ENCODE results near the gene TMEM170A. TPM values are rescaled to one million over a fixed set of nuclear protein-coding genes. Genes with fewer than 3 reads are reported as not detected.
A peak's percentile ranks its signal among the peaks of the same experiment; 100 is the strongest.

The TMEM170A gene, protein sequence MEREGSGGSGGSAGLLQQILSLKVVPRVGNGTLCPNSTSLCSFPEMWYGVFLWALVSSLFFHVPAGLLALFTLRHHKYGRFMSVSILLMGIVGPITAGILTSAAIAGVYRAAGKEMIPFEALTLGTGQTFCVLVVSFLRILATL
- total RNA-seq (2021) = 43.4 and 46.8 TPM in 2 replicates
- long read RNA-seq, full-length matches to known transcripts = 57 of 82 reads
- long read RNA-seq, partial matches to known transcripts = 9 of 82 reads
- long read RNA-seq, other reads (novel, unspliced or antisense) = 16 of 82 reads

DNA sequence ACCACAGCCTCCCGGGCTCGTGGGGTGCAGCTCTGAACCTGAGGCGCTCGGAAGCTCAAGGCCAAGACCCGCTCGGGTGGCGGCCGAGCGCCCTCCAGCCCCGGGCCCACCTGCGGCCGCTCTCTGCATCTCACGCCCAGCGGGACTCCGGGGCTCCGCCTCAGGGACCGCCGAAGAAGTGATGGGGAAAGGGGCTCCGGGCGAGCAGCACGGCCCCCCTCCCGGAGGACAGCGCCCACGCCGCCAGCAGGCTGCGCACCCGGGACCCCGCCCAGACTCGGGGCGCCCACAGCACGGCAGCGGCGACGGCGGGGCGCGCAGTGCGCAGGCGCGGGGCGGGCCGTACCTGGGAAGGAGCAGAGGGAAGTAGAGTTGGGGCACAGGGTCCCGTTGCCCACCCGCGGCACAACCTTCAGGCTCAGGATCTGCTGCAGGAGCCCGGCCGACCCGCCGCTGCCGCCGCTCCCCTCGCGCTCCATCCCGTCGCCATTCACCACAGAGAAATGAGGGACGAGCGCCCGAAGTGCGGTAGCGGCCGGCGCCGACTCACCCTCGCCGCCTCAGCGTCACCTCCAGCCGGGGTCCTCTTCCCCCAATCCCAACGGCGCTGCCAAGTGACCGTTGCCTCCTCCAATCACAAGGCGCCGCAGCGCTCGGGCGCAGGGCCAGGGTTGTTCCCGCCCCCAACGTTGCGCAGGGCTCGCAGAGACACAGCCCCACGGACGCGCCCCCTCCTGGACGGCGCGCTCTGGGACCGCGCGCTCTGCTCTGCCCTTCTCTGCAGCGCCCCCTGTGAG, at the start of gene TMEM170A:
TSS of gene TMEM170A (minus strand) at position 568 of the 797 bp plus-strand sequence. CDS start at position 479, 89 bp downstream.
- Histone ChIP-seq H3T11ph (ENCODE audit: low read length) (no peak within 1 kb of the TSS), H2BK5ac (ENCODE audit: insufficient read length, low read length) (no peak within 1 kb of the TSS), H3K4ac (ENCODE audit: low read depth, low read length) (no peak within 1 kb of the TSS), H3K79me2 (ENCODE audit: insufficient read depth, low read length) (peaks cover 22% of the 10 kb centered on the region; the same call in 1 of the 2 replicates), H3K4me2 (ENCODE audit: insufficient read depth, insufficient read length, low read length) (peak within 1 kb of the TSS; percentile 95), H2BK20ac (ENCODE audit: low read depth, low read length, poor library complexity, severe bottlenecking) (no peak within 1 kb of the TSS), H4K91ac (ENCODE audit: insufficient read length, low read depth, low read length) (no peak within 1 kb of the TSS), H3K27ac (ENCODE audit: insufficient read length, low read depth, low read length) (no peak within 1 kb of the TSS), H3K23ac (ENCODE audit: insufficient read length, low read depth, low read length) (no peak within 1 kb of the TSS), H2AFZ (ENCODE audit: low read length) (no peak within 1 kb of the TSS), H2AK5ac (ENCODE audit: insufficient read length, low read length) (no peak within 1 kb of the TSS), H3K18ac (ENCODE audit: insufficient read length, low read depth, low read length) (peak within 1 kb of the TSS; percentile 97), H4K5ac (ENCODE audit: insufficient read length, low read depth, low read length) (no peak within 1 kb of the TSS), H3K14ac (ENCODE audit: insufficient read depth, low read length) (peak within 1 kb of the TSS; percentile 95), H3K23me2 (ENCODE audit: insufficient read length, low read depth, low read length, poor library complexity, severe bottlenecking) (peaks cover 3% of the 10 kb centered on the region), H3K9me3 (ENCODE audit: control insufficient read depth, low read depth, low read length) (no peaks in the 10 kb centered on the region), H4K20me1 (ENCODE audit: control insufficient read depth, insufficient read depth, insufficient read length) (no peaks in the 10 kb centered on the region), H4K8ac (replicated peaks; ENCODE audit: insufficient read length, low read depth, low read length) (no peak within 1 kb of the TSS), H2BK12ac (ENCODE audit: insufficient read length, low read depth, low read length) (no peak within 1 kb of the TSS), H2BK120ac (ENCODE audit: low read depth, low read length, poor library complexity, severe bottlenecking) (no peak within 1 kb of the TSS), H3K9ac (ENCODE audit: extremely low read depth, insufficient read length, low read length) (peak within 1 kb of the TSS; percentile 84), H3K27me3 (ENCODE audit: insufficient read depth, low read length) (no peaks in the 10 kb centered on the region), H3K79me1 (ENCODE audit: insufficient read depth, low read depth, low read length, poor library complexity, severe bottlenecking) (no peaks in the 10 kb centered on the region), H3K56ac (ENCODE audit: insufficient read length, low read depth, low read length) (no peak within 1 kb of the TSS), H3K4me1 (ENCODE audit: insufficient read depth, low read length) (no peaks in the 10 kb centered on the region; the same call in 1 of the 2 replicates), H2BK15ac (ENCODE audit: low read depth, low read length) (no peak within 1 kb of the TSS)
- Mint-ChIP-seq H3K36me3 (ENCODE audit: insufficient read depth in 1 of 3, low read depth in 3 of 3) (peaks cover 4 to 17% (median 11%) of the 10 kb centered on the region in 3 experiments), H3K27ac (peak within 1 kb of the TSS; percentile 91 to 93 (median 92)), H3K4me3 (peak within 1 kb of the TSS; percentile 93 to 99), H3K9me3 (no peaks in the 10 kb centered on the region), H3K4me1 (peaks cover 25 to 38% of the 10 kb centered on the region in 2 experiments), H3K27me3 (ENCODE audit: low read depth) (peaks cover 2% of the 10 kb centered on the region)
- no CpG with 5 or more reads among the region's 89 CpGs for WGBS (ENCODE audit: extremely low coverage, insufficient read length, low lambda C conversion rate)
- DNase-seq = peak; percentile 99
- TF ChIP-seq, protein P1, sequence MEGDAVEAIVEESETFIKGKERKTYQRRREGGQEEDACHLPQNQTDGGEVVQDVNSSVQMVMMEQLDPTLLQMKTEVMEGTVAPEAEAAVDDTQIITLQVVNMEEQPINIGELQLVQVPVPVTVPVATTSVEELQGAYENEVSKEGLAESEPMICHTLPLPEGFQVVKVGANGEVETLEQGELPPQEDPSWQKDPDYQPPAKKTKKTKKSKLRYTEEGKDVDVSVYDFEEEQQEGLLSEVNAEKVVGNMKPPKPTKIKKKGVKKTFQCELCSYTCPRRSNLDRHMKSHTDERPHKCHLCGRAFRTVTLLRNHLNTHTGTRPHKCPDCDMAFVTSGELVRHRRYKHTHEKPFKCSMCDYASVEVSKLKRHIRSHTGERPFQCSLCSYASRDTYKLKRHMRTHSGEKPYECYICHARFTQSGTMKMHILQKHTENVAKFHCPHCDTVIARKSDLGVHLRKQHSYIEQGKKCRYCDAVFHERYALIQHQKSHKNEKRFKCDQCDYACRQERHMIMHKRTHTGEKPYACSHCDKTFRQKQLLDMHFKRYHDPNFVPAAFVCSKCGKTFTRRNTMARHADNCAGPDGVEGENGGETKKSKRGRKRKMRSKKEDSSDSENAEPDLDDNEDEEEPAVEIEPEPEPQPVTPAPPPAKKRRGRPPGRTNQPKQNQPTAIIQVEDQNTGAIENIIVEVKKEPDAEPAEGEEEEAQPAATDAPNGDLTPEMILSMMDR (conservative IDR thresholded peaks at IDR 0.05) = peak; percentile 100

Data from H9 (cell line).